GM19351 (cell line): ENCODE data around the gene CDKAL1.

ENCODE experiments used
- ATAC-seq: cut with Tn5 transposase; IDR thresholded peaks from one replicate; pipeline ENCODE4 v1.9.1; 2021; ENCODE audit warnings: mild to moderate bottlenecking, moderate library complexity; ENCODE audit not compliant: unreplicated experiment

The CDKAL1 gene

GRCh38 chr6:21121636-21122136 lies 587.4 kb downstream of the CDKAL1 start:
- no peak for ATAC-seq

GRCh38 chr6:21123507-21124436 lies 589.5 kb downstream of the CDKAL1 start:
- ATAC-seq = no peak

GRCh38 chr6:21128601-21129000 lies 594.3 kb downstream of the CDKAL1 start:
- no peak for ATAC-seq

- ATAC-seq = no peak
Observed at GRCh38 chr6:21131406-21131805, 597.1 kb downstream of the CDKAL1 start.

- ATAC-seq = no peak
Observed at GRCh38 chr6:21132446-21132845, 598.2 kb downstream of the CDKAL1 start.

- no peak for ATAC-seq
Observed at GRCh38 chr6:21132856-21133838, 598.9 kb downstream of the CDKAL1 start.

- ATAC-seq = no peak
Observed at GRCh38 chr6:21133901-21134300, 599.6 kb downstream of the CDKAL1 start.

- ATAC-seq = no peak
Observed at GRCh38 chr6:21134356-21134755, 600.1 kb downstream of the CDKAL1 start.

GRCh38 chr6:21135484-21136013 lies 601.3 kb downstream of the CDKAL1 start:
- no peak for ATAC-seq

- no peak for ATAC-seq
Observed at GRCh38 chr6:21137700-21138335, 603.6 kb downstream of the CDKAL1 start.

- ATAC-seq = no peak
Observed at GRCh38 chr6:21138336-21139069, 604.2 kb downstream of the CDKAL1 start.

- ATAC-seq = no peak
Observed at GRCh38 chr6:21140966-21141365, 606.7 kb downstream of the CDKAL1 start.

GRCh38 chr6:21141616-21142303 lies 607.5 kb downstream of the CDKAL1 start:
- ATAC-seq = no peak

GRCh38 chr6:21142741-21143140 lies 608.5 kb downstream of the CDKAL1 start:
- ATAC-seq = no peak

- ATAC-seq = no peak
Observed at GRCh38 chr6:21143645-21144044, 609.4 kb downstream of the CDKAL1 start.

GRCh38 chr6:21144928-21145327 lies 610.7 kb downstream of the CDKAL1 start:
- no peak for ATAC-seq

- ATAC-seq = no peak
Observed at GRCh38 chr6:21147995-21148394, 613.7 kb downstream of the CDKAL1 start.

- no peak for ATAC-seq
Observed at GRCh38 chr6:21149470-21149869, 615.2 kb downstream of the CDKAL1 start.

- ATAC-seq = no peak
Observed at GRCh38 chr6:21150667-21151066, 616.4 kb downstream of the CDKAL1 start.
